Chondrocyte (in vitro differentiated cells): ENCODE data around the gene IQGAP2. TPM values are rescaled to one million over a fixed set of nuclear protein-coding genes. Genes with fewer than 3 reads are reported as not detected.

Source experiments
- DNase-seq: peaks from one replicate; pipeline ENCODE4 v3.0.0; 2021; ENCODE audit warnings: mixed read lengths, low spot score
- H3K27ac Mint-ChIP-seq: one replicate; pipeline ENCODE4 v1.8.0; 2021; ENCODE audit warnings: mild to moderate bottlenecking, moderate library complexity, mixed read lengths; ENCODE audit not compliant: unreplicated experiment
- H3K27me3 Mint-ChIP-seq: 2 replicates; pipeline ENCODE4 v1.8.0; 2021; ENCODE audit warnings: low read depth, mixed read lengths
- H3K36me3 Mint-ChIP-seq: 2 replicates; pipeline ENCODE4 v1.8.0; 2021; ENCODE audit warnings: low read depth, mixed read lengths
- H3K4me1 Mint-ChIP-seq: 2 replicates; pipeline ENCODE4 v1.8.0; 2021; ENCODE audit warnings: low read depth, mild to moderate bottlenecking, mixed read lengths
- H3K4me3 Mint-ChIP-seq: one replicate; pipeline ENCODE4 v1.8.0; 2021; ENCODE audit warnings: mild to moderate bottlenecking, moderate library complexity, mixed read lengths; ENCODE audit not compliant: unreplicated experiment
- H3K9me3 Mint-ChIP-seq: 2 replicates; pipeline ENCODE4 v1.8.0; 2021; ENCODE audit warnings: low read depth, mixed read lengths
- CTCF ChIP-seq: fragments of 200-600 bp; sonication (generic); IDR thresholded peaks from 2 replicates; pipeline ENCODE4 v1.5.0; 2021; ENCODE audit warnings: antibody characterized with exemption, mild to moderate bottlenecking, moderate library complexity
- total RNA-seq: library from RNA; stranded (reverse); gene quantifications from 3 replicates; pipeline ENCODE4 v1.2.1, GENCODE V29; 2021

IQGAP2 gene
- total RNA-seq, 1 donor from 2014 or later = 3.0 TPM

- Mint-ChIP-seq H3K4me3 (no peak overlapping the region), H3K27ac (no peak overlapping the region), H3K27me3 (no peaks in the 10 kb centered on the region), H3K36me3 (peaks cover 2% of the 10 kb centered on the region), H3K9me3 (no peaks in the 10 kb centered on the region), H3K4me1 (peaks cover 12% of the 10 kb centered on the region)
- DNase-seq = no peak
- TF ChIP-seq CTCF = no peak
Observed at GRCh38 chr5:76488969-76489368, 85.9 kb downstream of the IQGAP2 start.

- peaks cover 12% of the 10 kb centered on the region for H3K4me1 Mint-ChIP-seq
- peaks cover 2% of the 10 kb centered on the region for H3K36me3 Mint-ChIP-seq
- H3K27me3 Mint-ChIP-seq = no peaks in the 10 kb centered on the region
- no peak for DNase-seq
- TF ChIP-seq CTCF = no peak
- no peak overlapping the region for H3K27ac Mint-ChIP-seq
- H3K9me3 Mint-ChIP-seq = no peaks in the 10 kb centered on the region
- no peak overlapping the region for H3K4me3 Mint-ChIP-seq
Observed at GRCh38 chr5:76489877-76490688, 87.0 kb downstream of the IQGAP2 start.

GRCh38 chr5:76490960-76491359 is 87.9 kb downstream of the IQGAP2 start:
- no peak for DNase-seq
- Mint-ChIP-seq H3K9me3 (no peaks in the 10 kb centered on the region), H3K36me3 (peaks cover 2% of the 10 kb centered on the region), H3K27me3 (no peaks in the 10 kb centered on the region), H3K27ac (no peak overlapping the region), H3K4me1 (peaks cover 12% of the 10 kb centered on the region), H3K4me3 (no peak overlapping the region)
- TF ChIP-seq CTCF = no peak

GRCh38 chr5:76492819-76493189 is 89.7 kb downstream of the IQGAP2 start:
- Mint-ChIP-seq H3K27me3 (no peaks in the 10 kb centered on the region), H3K36me3 (peaks cover 2% of the 10 kb centered on the region), H3K27ac (no peak overlapping the region), H3K4me1 (peaks cover 12% of the 10 kb centered on the region), H3K4me3 (no peak overlapping the region), H3K9me3 (no peaks in the 10 kb centered on the region)
- no peak for DNase-seq
- TF ChIP-seq CTCF = no peak

- no peak overlapping the region for H3K4me3 Mint-ChIP-seq
- no peaks in the 10 kb centered on the region for H3K9me3 Mint-ChIP-seq
- no peak for TF ChIP-seq CTCF
- H3K4me1 Mint-ChIP-seq = peaks cover 12% of the 10 kb centered on the region
- peaks cover 2% of the 10 kb centered on the region for H3K36me3 Mint-ChIP-seq
- no peaks in the 10 kb centered on the region for H3K27me3 Mint-ChIP-seq
- DNase-seq = no peak
- H3K27ac Mint-ChIP-seq = no peak overlapping the region
Observed at GRCh38 chr5:76493190-76493837, 90.2 kb downstream of the IQGAP2 start.
